ENCODE measurements around the gene MYT1.

DNA sequence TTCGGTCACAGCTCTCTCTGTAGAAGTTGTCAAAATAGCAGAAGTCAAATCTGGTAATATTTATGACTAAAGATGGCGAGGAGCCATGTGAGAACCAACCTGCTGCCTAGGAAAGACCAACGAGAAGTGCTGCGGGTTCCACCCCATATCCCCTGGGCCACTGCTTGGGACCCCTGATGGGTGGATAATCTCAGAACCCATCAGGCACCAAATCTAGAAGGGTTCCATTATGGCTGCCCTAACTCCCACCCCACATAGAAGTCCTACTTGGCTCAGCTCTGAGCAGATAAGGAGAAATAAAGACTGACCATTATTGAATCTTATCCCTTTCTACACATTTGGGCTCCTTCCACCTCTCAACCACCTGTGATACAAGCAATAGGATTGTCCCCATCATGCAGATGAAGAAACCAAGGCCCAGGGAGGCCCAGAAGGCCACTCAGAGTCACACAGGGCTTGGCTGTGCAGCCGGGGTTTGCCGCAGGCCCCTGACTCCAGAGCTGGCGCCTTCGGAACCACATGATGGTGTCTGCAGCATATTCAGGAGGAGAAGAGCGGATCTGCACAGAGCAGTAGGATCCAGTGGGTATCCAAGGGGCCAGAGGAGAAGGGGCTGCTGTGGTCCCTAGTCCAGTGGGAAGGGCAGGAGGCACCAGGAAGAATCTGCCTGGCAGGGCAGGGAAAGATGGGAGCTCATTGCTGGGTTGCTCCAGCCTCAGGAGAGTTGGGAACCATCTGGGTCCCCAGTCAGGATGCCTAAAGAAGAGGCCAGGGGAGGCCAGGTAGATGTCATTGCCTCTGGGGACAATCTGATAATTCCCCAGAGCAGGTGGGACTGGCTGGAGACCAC is 81.7 kb downstream of the MYT1 start:
- TF ChIP-seq, protein P1, sequence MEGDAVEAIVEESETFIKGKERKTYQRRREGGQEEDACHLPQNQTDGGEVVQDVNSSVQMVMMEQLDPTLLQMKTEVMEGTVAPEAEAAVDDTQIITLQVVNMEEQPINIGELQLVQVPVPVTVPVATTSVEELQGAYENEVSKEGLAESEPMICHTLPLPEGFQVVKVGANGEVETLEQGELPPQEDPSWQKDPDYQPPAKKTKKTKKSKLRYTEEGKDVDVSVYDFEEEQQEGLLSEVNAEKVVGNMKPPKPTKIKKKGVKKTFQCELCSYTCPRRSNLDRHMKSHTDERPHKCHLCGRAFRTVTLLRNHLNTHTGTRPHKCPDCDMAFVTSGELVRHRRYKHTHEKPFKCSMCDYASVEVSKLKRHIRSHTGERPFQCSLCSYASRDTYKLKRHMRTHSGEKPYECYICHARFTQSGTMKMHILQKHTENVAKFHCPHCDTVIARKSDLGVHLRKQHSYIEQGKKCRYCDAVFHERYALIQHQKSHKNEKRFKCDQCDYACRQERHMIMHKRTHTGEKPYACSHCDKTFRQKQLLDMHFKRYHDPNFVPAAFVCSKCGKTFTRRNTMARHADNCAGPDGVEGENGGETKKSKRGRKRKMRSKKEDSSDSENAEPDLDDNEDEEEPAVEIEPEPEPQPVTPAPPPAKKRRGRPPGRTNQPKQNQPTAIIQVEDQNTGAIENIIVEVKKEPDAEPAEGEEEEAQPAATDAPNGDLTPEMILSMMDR (conservative IDR thresholded peaks at IDR 0.05; ENCODE audit: low read depth, low read length) = no peak
- no peak for TF ChIP-seq EZH2 (IDR thresholded peaks at IDR 0.05; ENCODE audit: low read length, unreplicated experiment)

Data from PC-3 (cell line).